Hematopoietic multipotent progenitor cell treated with erythropoietin and hydrocortisone succinate and interleukin-3 and kit ligand, for 8 days (in vitro differentiated cells): ENCODE measurements around the gene DLL4.
"Not testable (repeated sequence)": the region's sequence is repeated elsewhere in the genome, so short reads cannot be mapped to it uniquely, and the experiment has no call there.

Experiments
- DNase-seq: peaks from one replicate; pipeline ENCODE4 v3.0.0-alpha.2; 2015

Gene DLL4

GRCh38 chr15:40943764-40944365 is 14.7 kb downstream of the DLL4 start:
- DNase-seq = no peak

DNA sequence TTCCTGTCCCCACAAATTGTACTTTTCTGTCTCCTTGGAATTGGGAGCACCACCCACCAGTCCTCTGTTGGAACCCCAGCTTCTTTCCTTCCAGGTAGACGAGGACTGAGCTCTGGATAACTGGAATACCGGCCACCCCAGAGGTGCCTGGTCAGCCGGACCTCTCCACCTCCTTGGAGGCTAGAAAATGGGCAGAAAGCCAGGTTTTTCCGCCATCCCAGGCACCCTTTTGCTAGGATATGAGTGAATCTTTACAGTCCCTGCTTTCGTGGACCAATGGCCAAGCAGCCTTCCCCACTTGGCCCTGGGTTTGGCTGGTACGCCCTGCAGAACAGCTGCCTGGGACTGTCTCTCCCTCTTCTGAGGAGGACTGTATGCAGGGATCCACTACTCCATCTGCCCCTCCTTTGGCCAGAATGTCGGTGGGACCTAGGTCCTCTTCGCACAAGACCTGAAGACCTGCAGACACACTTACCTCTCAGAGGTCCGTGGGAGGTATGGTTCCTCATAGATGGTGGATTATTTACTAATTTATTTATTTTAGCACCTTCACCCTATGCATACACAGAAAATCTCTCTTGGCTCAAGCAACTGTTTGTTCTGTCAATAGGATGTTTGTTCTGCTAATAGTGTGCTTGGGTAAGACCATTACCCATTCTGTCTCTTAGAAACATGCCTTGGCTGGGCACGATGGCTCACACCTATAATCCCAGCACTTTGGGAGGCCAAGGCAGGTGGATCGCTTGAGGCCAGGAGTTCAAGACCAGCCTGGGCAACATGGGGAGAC is 15.6 kb downstream of the DLL4 start:
- DNase-seq = no peak

DNA sequence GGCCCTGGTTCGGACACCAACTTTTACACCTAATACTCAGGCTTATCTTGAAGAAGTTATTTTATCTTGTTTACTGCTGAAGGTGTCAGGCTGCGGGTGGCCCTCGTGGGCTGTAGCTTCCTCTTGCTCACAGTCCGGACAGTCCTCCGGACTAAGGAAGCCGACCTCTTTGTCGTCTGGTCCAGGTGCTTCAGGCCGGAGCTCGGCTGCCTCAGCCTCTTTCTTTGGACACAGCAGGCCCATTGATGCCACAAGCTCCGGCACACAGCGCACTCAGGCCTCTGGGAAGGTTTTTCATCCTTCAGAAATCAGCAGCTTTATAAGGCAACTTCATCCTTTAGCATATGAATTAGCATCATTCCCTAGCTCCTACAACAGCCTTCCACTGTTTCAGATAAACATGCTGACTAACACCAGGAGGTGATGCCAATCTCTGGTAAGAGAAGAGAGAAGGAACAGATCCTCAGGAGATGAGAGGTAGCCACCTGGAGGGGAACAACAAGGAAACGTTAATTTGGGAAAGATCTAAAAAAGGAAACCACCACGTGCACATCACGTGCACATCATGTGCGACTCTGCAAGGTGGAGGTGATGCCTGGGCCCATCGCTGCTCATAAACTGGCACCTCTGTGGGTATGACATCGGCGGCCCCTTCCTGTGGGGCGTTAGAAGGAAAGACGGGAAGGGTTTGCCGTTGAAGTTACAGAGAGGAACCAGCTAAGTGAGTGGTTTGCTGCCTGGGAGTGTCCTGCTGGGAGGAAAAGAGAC is 19.8 kb downstream of the DLL4 start:
- no peak for DNase-seq

GRCh38 chr15:40949756-40950207 is 20.6 kb downstream of the DLL4 start:
- DNase-seq = no peak

DNA sequence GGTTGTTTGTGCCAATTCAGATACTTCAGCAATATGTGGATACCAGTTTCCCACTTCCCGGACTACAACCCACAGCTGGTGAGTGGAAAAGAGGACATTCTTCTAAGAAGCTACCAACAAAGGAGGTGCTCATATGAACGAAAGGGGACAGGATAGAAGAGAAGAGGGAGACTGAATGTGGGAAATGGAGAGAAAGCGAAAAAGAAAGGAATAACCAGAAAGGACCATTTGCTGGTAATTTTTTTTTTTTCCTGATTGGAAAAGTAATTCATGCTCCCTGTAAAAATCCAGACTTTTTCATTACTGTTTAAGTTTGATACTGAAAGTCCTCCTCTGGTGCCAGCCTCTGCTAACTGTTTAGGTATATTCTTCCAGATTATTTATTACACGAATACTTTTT is 22.6 kb downstream of the DLL4 start:
- DNase-seq = no peak

GRCh38 chr15:40952301-40952900 is 23.3 kb downstream of the DLL4 start:
- DNase-seq = no peak

GRCh38 chr15:40952901-40953712 is 24.0 kb downstream of the DLL4 start, which contains the start of gene CHAC1:
Gene CHAC1, plus strand, starts transcription at chr15:40953471. Its CDS starts 113 bp downstream, at chr15:40953584.
- peak; percentile 96 for DNase-seq

GRCh38 chr15:40953713-40954074 is 24.6 kb downstream of the DLL4 start:
- no peak for DNase-seq

GRCh38 chr15:40954158-40954848 is 25.2 kb downstream of the DLL4 start:
- DNase-seq = not testable (repeated sequence)

DNA sequence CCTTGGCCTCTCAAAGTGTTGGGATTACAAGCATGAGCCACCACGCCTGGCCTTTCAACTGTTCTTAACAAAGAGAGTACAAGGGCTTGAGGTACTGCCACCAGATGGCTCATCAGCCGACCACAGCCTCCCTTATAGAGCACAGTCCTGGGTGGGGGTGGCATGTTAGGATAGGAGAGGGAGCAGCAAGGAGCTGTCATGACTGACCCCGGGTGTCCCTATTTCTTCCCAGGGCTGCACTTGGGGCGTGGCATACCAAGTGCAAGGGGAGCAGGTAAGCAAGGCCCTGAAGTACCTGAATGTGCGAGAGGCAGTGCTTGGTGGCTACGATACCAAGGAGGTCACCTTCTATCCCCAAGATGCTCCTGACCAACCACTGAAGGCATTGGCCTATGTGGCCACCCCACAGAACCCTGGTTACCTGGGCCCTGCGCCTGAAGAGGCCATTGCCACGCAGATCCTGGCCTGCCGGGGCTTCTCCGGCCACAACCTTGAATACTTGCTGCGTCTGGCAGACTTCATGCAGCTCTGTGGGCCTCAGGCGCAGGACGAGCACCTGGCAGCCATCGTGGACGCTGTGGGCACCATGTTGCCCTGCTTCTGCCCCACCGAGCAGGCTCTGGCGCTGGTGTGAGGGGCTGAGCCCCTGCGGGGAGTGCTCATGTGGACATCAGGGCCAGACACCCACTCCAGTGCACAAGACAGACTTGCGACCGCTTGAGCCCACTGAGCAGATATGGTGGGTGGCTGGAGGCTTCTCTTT is 26.2 kb downstream of the DLL4 start:
- no peak for DNase-seq

DNA sequence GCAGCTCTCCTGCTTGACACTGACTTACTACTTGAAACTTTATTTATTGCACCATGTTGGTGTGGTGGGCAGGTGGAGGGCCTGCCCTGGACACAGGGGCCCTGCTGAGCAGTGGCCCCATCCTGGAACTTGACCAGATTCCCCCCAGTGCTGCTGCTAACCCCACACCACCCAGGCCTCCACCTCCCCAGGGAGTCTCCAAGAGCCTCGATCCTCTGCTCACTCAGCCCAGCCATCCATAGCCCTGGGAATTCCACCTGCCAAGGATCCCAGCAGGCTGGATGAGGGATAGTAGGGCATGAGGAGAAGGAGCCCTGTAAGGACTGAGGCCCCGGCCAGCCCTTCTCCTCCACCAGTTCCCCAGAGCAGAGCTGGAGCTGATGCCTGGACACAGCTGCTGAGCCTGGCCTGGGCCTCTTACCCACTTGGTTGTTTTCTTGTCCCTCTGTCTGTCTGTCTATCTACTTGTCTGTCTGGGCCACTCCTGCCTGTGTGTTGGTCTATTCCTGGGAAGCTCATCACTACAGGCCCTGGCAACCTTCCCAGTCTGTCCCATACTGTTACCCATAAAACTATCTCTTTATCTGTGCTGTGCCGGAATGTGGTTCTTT is 26.9 kb downstream of the DLL4 start:
- peak; percentile 53 for DNase-seq

DNA sequence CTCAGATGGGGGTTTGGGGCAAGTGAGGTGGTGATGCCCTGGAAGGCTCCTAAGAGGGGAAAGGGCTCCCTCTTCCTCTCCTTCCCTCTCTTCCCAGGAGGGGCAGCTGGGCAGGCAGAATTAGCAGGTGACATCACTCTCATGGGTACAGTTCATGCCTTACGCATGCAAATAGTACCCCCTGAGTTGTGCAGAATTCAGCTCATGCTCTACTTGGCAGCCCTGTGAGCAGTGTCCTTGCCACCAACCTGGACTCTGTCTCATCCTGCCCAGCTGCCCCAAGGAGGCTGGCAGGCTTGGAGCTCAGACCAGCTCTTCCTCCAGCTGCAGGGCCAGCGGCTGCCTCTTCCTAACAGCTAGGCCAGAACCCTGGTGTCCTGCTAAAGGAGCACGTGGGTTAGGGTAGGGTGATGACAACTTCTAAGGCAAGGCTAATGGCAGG is 27.4 kb downstream of the DLL4 start:
- no peak for DNase-seq

- no peak for DNase-seq
These were observed 28.0 kb downstream of the DLL4 start for GRCh38 chr15:40957041-40957555.

GRCh38 chr15:40957581-40958051 is 28.5 kb downstream of the DLL4 start:
- DNase-seq = no peak

DNA sequence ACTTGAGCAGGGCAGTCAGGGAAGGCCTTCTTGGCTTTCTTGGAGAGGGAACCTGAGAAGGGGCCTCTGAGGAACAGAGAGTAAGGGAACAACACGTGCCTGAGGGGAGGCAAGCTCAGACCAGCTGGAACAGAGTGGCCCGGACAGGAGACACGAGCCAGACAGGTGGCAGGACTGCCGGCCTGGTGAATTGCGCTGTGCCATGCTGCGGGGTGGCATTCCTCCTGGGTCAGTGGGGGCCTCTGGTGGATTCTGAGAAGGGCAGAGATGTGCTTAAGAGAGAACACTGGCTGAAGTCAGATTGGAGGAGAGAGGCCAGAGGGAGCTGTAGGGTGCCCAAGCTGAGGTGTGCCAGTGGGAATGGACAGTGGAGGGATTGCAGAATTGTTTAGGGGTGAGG is 29.0 kb downstream of the DLL4 start:
- DNase-seq = no peak

DNA sequence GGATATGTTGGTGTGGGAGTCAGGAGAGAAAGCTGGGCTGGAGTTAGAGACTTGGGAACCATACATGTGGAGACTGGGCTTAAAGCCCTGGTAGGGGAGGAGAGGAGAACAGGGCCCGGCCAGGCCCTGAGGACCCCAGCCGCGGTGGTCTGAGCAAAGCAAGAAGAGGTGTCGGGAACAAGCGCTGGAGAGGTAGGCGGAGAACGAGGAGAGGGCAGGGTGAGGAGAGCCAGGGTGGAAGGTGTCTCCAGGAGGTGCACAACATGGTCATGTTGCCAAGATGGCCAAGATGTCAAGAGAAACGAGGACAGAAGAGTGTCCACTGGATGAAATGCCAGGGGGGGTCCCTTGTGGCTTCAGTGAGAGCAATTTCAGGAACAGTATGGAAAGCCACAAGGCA is 29.6 kb downstream of the DLL4 start:
- no peak for DNase-seq

DNA sequence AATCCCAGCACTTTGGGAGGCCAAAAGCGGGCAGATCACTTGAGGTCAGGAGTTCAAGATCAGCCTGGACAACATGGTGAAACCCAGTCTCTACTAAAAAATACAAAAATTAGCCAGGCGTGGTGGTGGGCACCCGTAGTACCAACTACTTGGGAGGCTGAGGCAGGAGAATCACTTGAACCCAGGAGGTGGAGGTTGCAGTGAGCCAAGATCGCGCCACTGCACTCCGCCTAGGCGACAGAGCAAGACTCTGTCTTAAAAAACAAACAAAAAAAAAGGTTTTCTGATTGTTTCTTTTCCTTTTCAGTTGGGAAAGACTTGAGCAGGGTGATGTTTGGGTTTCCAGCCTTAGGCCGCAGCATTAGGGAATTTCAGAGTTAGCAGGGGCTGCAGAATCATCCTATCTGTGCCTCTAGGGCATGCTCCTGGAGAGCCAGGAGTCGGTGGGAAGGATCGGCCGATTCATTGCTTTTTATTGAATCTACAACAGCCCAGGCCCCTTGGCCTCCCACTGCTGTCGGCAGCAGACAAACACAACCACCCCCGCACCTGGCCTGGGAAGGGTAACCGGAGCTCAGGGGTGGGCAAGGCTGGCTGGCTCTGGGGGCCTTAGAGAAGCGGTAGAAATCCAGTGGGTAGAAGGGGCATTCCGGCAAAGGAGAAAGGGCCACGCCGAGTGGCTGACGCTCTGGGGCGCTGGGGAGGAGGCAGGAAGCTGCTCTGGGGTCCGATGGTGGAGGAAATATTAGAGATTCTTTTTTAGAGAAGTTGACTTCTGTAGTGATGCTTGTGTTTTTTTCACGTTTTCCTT is 30.4 kb downstream of the DLL4 start:
- no peak for DNase-seq

DNA sequence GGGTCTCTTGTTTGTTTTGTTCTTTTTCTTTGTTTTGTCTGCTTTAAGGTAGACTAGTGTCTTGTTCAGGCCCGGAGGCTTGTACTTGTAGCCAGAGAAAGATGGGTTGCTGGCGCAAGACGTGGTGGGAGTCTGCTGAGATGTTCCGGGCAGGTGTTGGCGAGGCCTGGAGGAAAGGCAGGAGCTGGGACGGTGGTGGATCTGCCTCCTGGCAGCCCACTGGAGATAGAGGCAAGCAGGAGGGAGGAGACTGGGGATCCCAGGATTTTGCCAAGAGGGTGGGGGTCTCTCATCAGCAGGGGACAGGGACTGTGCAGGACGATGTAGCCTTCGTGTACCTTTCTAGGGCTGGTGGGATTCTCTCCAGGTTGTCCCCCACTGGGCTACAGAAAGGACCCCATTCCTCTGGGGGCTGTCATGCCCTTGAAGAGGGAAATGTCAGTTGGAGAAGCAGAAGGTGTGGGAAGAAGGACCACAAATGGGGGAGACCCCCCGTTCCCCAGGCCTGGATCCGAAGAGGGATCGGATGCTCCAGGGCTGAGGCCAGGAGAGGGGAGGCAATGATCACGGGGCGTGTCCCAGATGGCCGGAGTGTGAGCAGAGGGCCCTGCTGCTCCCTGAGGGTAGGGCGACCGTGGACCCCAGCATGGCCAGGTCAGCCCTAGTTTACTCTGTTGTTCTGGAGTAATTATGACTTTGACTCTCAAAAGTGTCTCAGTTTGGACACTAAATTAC is 31.2 kb downstream of the DLL4 start:
- DNase-seq = no peak

- DNase-seq = no peak
These were observed 31.8 kb downstream of the DLL4 start for GRCh38 chr15:40960925-40961324.
